HEK293 (cell line): ENCODE results near the gene PFDN1.

ENCODE experiments used
- CTCF ChIA-PET: fragments of 350-600 bp; formaldehyde crosslinking; extraction: SDS; loops from one replicate; lab custom pipeline; 2021; ENCODE audit warnings: antibody characterized with exemption; lab: Yijun Ruan, JAX
- POLR2A ChIA-PET: fragments of 300-600 bp; formaldehyde crosslinking; extraction: SDS; loops from one replicate; lab custom pipeline; 2020; ENCODE audit warnings: antibody characterized with exemption, inconsistent platforms; lab: Yijun Ruan, JAX
- H3K27ac ChIP-seq: fragments of 200-500 bp; sonication (Bioruptor generic); 2 replicates; pipeline ENCODE4 v1.5.1; 2014; ENCODE audit warnings: low read depth, low read length, control low read depth, inconsistent platforms; ENCODE audit errors: extremely low read depth
- H3K36me3 ChIP-seq, 2 experiments: fragments of 200-500 bp in 1 of 2; sonication (Bioruptor generic) in 1 of 2; 1 replicate in 1 of 2; 2 replicates in 1 of 2; pipeline ENCODE4 v1.5.1; 2014 to 2017; ENCODE audit warnings: inconsistent platforms in 2 of 2, low read length in 2 of 2; ENCODE audit not compliant: control insufficient read depth in 2 of 2, insufficient read depth in 1 of 2
- H3K4me1 ChIP-seq: fragments of 200-500 bp; sonication (Bioruptor generic); 2 replicates; pipeline ENCODE4 v1.5.1; 2014; ENCODE audit warnings: mild to moderate bottlenecking, low read length, inconsistent platforms; ENCODE audit not compliant: control insufficient read depth, insufficient read depth
- H3K4me3 ChIP-seq: 2 replicates; pipeline ENCODE4 v1.5.1; 2011; ENCODE audit warnings: low read depth, mild to moderate bottlenecking, control low read depth, low read length, moderate library complexity
- H3K9me3 ChIP-seq: fragments of 200-500 bp; sonication (Bioruptor generic); 2 replicates; pipeline ENCODE4 v1.5.1; 2014; ENCODE audit warnings: low read depth, low read length, inconsistent platforms; ENCODE audit not compliant: control insufficient read depth, insufficient read depth
- KLF8 ChIP-seq: fragments of 450-650 bp; formaldehyde crosslinking; IDR thresholded peaks from 2 replicates; pipeline ENCODE4 v1.5.1; 2016; ENCODE audit warnings: missing biosample characterization, missing genetic modification characterization
- MZF1 ChIP-seq: fragments of 450-650 bp; formaldehyde crosslinking; IDR thresholded peaks from 2 replicates; pipeline ENCODE4 v1.5.1; 2017; ENCODE audit warnings: missing biosample characterization, missing genetic modification characterization, borderline replicate concordance
- OVOL3 ChIP-seq: fragments of 450-650 bp; formaldehyde crosslinking; IDR thresholded peaks from 2 replicates; pipeline ENCODE4 v1.5.1; 2016; ENCODE audit warnings: missing biosample characterization, missing genetic modification characterization
- SALL2 ChIP-seq: fragments of 450-650 bp; formaldehyde crosslinking; IDR thresholded peaks from 2 replicates; pipeline ENCODE4 v1.5.0; 2017; ENCODE audit warnings: missing biosample characterization, mild to moderate bottlenecking, missing genetic modification characterization, borderline replicate concordance
- ZBTB8A ChIP-seq: fragments of 450-650 bp; formaldehyde crosslinking; IDR thresholded peaks from 2 replicates; pipeline ENCODE4 v1.5.1; 2016; ENCODE audit warnings: missing biosample characterization, missing genetic modification characterization
- ZEB2 ChIP-seq: fragments of 450-650 bp; formaldehyde crosslinking; IDR thresholded peaks from 2 replicates; pipeline ENCODE4 v1.5.1; 2016; ENCODE audit warnings: missing biosample characterization, missing genetic modification characterization
- ZNF112 ChIP-seq: fragments of 450-650 bp; formaldehyde crosslinking; IDR thresholded peaks from 2 replicates; pipeline ENCODE4 v1.5.0; 2017; ENCODE audit warnings: missing biosample characterization, missing genetic modification characterization
- ZNF24 ChIP-seq: fragments of 450-650 bp; formaldehyde crosslinking; IDR thresholded peaks from 2 replicates; pipeline ENCODE4 v1.5.1; 2016; ENCODE audit warnings: missing biosample characterization, missing genetic modification characterization
- ZNF335 ChIP-seq: fragments of 450-650 bp; formaldehyde crosslinking; conservative IDR thresholded peaks from 2 replicates; pipeline ENCODE4 v1.5.1; 2016; ENCODE audit warnings: missing biosample characterization, missing genetic modification characterization
- ZNF341 ChIP-seq: fragments of 450-650 bp; formaldehyde crosslinking; IDR thresholded peaks from 2 replicates; pipeline ENCODE4; 2016; ENCODE audit warnings: low read depth, missing biosample characterization, missing genetic modification characterization
- ZNF473 ChIP-seq: fragments of 450-650 bp; formaldehyde crosslinking; IDR thresholded peaks from 2 replicates; pipeline ENCODE4 v1.5.1; 2017; ENCODE audit warnings: missing biosample characterization, missing genetic modification characterization
- ZNF514 ChIP-seq: fragments of 450-650 bp; formaldehyde crosslinking; IDR thresholded peaks from 2 replicates; pipeline ENCODE4 v1.5.1; 2016; ENCODE audit warnings: missing biosample characterization, missing genetic modification characterization
- ZNF544 ChIP-seq: fragments of 450-650 bp; formaldehyde crosslinking; IDR thresholded peaks from 2 replicates; pipeline ENCODE4 v1.5.0; 2017; ENCODE audit warnings: missing biosample characterization, missing genetic modification characterization
- ZNF561 ChIP-seq: fragments of 450-650 bp; IDR thresholded peaks from 2 replicates; pipeline ENCODE4 v1.5.1; 2018; ENCODE audit warnings: missing biosample characterization, missing genetic modification characterization, borderline replicate concordance
- ZNF776 ChIP-seq: fragments of 450-650 bp; formaldehyde crosslinking; IDR thresholded peaks from 2 replicates; pipeline ENCODE4 v1.5.0; 2017; ENCODE audit warnings: missing biosample characterization, missing genetic modification characterization, borderline replicate concordance
- ZNF777 ChIP-seq: fragments of 450-650 bp; formaldehyde crosslinking; IDR thresholded peaks from 2 replicates; pipeline ENCODE4 v1.5.1; 2017; ENCODE audit warnings: missing biosample characterization, missing genetic modification characterization, borderline replicate concordance
- ZNF843 ChIP-seq: fragments of 450-650 bp; formaldehyde crosslinking; IDR thresholded peaks from 2 replicates; pipeline ENCODE4 v1.5.1; 2016; ENCODE audit warnings: missing biosample characterization, missing genetic modification characterization
- TF ChIP-seq, protein P1 (sequence below): fragments of 450-650 bp; formaldehyde crosslinking; IDR thresholded peaks from 2 replicates; pipeline ENCODE4 v1.5.1; 2016; ENCODE audit warnings: missing biosample characterization, missing genetic modification characterization
- TF ChIP-seq, protein P2 (sequence below): fragments of 450-650 bp; formaldehyde crosslinking; IDR thresholded peaks from 2 replicates; pipeline ENCODE4; 2016; ENCODE audit warnings: missing biosample characterization, missing genetic modification characterization
- TF ChIP-seq, protein P3 (sequence below): fragments of 450-650 bp; formaldehyde crosslinking; IDR thresholded peaks from 2 replicates; pipeline ENCODE4 v1.5.1; 2016; ENCODE audit warnings: missing biosample characterization, missing genetic modification characterization
- TF ChIP-seq, protein P4 (sequence below): fragments of 450-650 bp; formaldehyde crosslinking; IDR thresholded peaks from 2 replicates; pipeline ENCODE4 v1.5.1; 2017; ENCODE audit warnings: missing biosample characterization, mild to moderate bottlenecking, missing genetic modification characterization, moderate library complexity
- TF ChIP-seq, protein P5 (sequence below): fragments of 450-650 bp; formaldehyde crosslinking; IDR thresholded peaks from 2 replicates; pipeline ENCODE4 v1.5.1; 2016; ENCODE audit warnings: missing biosample characterization, missing genetic modification characterization

The PFDN1 gene

DNA sequence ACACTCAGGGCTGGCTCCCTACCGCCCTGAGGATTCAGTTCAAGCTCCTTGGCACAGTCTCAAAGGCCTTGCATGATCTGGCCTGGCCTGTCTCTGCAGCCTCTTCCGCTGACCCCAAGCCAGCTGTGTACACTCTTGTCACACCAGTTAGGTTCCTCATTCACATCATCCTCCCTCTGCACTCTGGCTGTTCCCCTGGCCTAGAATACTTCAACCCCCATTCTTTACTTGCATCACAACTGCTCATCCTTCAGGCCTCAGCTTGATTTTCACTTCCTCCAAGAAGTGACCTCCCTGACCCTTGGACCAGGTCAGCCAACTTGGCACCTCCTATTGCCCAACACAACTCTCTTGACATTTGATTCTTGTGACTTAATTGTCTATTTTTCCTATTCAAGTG is 18.9 kb upstream of the PFDN1 start:
- POLR2A ChIA-PET, result no interaction called here
- no peak for TF ChIP-seq ZNF335 (tag by site-specific recombination)
- 0 out of 2 replicates have a peak, but pooled peaks have one; percentile 18 for TF ChIP-seq ZNF341 (tag by site-specific recombination)
- H3K27ac ChIP-seq, result no peak overlapping the region
- H3K9me3 ChIP-seq, result no peaks in the 10 kb centered on the region
- no peaks in the 10 kb centered on the region for H3K36me3 ChIP-seq
- H3K4me3 ChIP-seq, result no peak overlapping the region
- CTCF ChIA-PET, result interaction anchor here (0.6 to 1.3 kb wide), 4 partner anchors 24 to 407 kb away, joined by 3 to 4 read pairs (median 3); no protein-coding TSS in a partner anchor
- H3K4me1 ChIP-seq, result no peaks in the 10 kb centered on the region

DNA sequence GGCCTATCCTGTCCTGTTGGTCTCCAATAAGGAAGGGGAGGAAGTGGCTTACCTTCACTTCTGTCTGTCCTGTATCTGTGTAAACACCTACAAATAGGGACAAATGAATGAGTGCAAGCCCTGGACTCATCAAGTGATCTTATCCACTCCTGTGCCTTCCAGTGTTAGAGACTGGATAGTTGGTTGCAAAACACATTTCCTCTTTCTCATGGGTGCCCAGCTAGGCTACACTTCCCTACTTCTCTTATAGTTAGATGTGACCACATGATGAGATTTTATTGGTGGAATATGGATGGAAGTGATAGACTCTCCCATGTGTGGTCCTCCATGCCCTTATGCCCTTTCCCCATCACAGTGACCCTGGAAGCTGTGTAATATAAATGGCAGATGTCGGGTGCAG is 16.9 kb upstream of the PFDN1 start:
- H3K9me3 ChIP-seq, result no peaks in the 10 kb centered on the region
- no peak overlapping the region for H3K27ac ChIP-seq
- POLR2A ChIA-PET, result interaction anchor here (0.7 kb wide), 1 partner anchor 154 kb away, joined by 10 read pairs; no protein-coding TSS in a partner anchor

DNA sequence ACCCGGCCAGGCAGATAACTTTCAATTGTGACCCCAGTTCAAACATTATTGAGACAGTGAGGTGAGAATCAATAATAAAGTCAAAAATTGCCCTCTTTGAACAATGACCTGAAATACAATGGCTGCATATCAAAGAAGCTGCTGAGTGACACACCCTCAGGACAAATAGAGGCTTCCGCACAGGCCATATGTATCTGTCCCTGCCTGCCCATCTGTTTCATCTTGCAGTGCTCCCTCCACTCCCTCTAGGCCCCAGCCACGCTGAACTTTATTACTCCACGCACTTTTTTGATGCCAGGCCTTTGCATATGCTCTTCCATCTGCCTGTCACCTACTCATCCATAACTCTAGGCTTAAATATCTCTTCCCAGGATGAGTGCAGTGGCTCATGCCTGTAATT is 15.9 kb upstream of the PFDN1 start:
- H3K9me3 ChIP-seq, result no peaks in the 10 kb centered on the region
- no peaks in the 10 kb centered on the region for H3K36me3 ChIP-seq
- ChIA-PET POLR2A (interaction anchor here (1.5 kb wide), 1 partner anchor 28 kb away, joined by 3 read pairs; the partner anchor contains the start of gene HBEGF), CTCF (no interaction called here)
- TF ChIP-seq, protein P1, sequence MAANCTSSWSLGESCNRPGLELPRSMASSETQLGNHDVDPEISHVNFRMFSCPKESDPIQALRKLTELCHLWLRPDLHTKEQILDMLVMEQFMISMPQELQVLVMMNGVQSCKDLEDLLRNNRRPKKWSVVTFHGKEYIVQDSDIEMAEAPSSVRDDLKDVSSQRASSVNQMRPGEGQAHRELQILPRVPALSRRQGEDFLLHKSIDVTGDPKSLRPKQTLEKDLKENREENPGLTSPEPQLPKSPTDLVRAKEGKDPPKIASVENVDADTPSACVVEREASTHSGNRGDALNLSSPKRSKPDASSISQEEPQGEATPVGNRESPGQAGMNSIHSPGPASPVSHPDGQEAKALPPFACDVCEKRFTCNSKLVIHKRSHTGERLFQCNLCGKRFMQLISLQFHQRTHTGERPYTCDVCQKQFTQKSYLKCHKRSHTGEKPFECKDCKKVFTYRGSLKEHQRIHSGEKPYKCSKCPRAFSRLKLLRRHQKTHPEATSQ (tag by site-specific recombination), result no peak
- no peak for TF ChIP-seq ZNF843
- no peak overlapping the region for H3K4me3 ChIP-seq
- H3K4me1 ChIP-seq, result no peaks in the 10 kb centered on the region
- no peak overlapping the region for H3K27ac ChIP-seq

More for the DNA sequence above, 16.9 kb upstream of the PFDN1 start:
- CTCF ChIA-PET, result interaction anchor here (0.9 kb wide), 1 partner anchor 32 kb away, joined by 5 read pairs; no protein-coding TSS in a partner anchor
- Histone ChIP-seq H3K4me3 (no peak overlapping the region), H3K4me1 (no peaks in the 10 kb centered on the region), H3K36me3 (no peaks in the 10 kb centered on the region)
- TF ChIP-seq ZEB2 (tag by site-specific recombination) (no peak), ZNF776 (tag by site-specific recombination) (no peak), ZBTB8A (no peak)
- TF ChIP-seq, protein P2, sequence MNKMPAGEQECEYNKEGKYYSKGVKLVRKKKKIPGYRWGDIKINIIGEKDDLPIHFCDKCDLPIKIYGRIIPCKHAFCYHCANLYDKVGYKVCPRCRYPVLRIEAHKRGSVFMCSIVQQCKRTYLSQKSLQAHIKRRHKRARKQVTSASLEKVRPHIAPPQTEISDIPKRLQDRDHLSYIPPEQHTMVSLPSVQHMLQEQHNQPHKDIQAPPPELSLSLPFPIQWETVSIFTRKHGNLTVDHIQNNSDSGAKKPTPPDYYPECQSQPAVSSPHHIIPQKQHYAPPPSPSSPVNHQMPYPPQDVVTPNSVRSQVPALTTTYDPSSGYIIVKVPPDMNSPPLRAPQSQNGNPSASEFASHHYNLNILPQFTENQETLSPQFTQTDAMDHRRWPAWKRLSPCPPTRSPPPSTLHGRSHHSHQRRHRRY (tag by site-specific recombination), result no peak
- TF ChIP-seq, protein P3, sequence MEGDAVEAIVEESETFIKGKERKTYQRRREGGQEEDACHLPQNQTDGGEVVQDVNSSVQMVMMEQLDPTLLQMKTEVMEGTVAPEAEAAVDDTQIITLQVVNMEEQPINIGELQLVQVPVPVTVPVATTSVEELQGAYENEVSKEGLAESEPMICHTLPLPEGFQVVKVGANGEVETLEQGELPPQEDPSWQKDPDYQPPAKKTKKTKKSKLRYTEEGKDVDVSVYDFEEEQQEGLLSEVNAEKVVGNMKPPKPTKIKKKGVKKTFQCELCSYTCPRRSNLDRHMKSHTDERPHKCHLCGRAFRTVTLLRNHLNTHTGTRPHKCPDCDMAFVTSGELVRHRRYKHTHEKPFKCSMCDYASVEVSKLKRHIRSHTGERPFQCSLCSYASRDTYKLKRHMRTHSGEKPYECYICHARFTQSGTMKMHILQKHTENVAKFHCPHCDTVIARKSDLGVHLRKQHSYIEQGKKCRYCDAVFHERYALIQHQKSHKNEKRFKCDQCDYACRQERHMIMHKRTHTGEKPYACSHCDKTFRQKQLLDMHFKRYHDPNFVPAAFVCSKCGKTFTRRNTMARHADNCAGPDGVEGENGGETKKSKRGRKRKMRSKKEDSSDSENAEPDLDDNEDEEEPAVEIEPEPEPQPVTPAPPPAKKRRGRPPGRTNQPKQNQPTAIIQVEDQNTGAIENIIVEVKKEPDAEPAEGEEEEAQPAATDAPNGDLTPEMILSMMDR (tag by site-specific recombination), result no peak
- TF ChIP-seq, all 188 proteins: peak for 0

DNA sequence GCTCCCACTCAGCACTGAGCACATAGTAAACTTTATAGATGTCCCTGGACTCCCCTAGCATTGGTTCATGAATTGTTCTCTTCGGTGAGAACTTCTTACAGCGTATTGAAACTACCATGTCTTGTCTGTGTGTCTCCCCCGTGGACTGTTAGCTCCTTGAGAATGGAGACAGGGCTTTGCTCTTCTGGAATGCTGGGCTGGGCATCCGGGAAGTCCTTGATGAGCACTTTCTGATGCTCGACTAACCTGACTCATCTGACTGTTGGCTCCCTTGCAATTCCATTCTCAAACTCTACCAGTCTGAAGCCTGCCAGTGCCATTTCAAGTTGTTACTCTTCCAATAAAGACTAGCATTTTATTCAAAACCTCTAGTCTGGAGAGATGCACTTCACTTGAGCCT is 15.0 kb upstream of the PFDN1 start:
- POLR2A ChIA-PET, result interaction anchor here (0.8 to 1.5 kb wide), 2 partner anchors 28 to 29 kb away, joined by 3 to 4 read pairs; partner anchors contain the start of gene HBEGF
- no peak for TF ChIP-seq ZNF514 (tag by site-specific recombination)
- TF ChIP-seq, protein P4, sequence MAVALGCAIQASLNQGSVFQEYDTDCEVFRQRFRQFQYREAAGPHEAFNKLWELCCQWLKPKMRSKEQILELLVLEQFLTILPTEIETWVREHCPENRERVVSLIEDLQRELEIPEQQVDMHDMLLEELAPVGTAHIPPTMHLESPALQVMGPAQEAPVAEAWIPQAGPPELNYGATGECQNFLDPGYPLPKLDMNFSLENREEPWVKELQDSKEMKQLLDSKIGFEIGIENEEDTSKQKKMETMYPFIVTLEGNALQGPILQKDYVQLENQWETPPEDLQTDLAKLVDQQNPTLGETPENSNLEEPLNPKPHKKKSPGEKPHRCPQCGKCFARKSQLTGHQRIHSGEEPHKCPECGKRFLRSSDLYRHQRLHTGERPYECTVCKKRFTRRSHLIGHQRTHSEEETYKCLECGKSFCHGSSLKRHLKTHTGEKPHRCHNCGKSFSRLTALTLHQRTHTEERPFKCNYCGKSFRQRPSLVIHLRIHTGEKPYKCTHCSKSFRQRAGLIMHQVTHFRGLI (tag by site-specific recombination), result no peak
- no peak for TF ChIP-seq SALL2 (tag by site-specific recombination)
- TF ChIP-seq ZNF777 (tag by site-specific recombination), result no peak
- TF ChIP-seq OVOL3 (tag by site-specific recombination), result no peak
- TF ChIP-seq KLF8, result no peak
- no peak for TF ChIP-seq ZNF24 (tag by site-specific recombination)
- no peak for TF ChIP-seq ZNF561
- TF ChIP-seq ZNF473 (tag by site-specific recombination), result no peak
- TF ChIP-seq MZF1 (tag by site-specific recombination), result no peak
- TF ChIP-seq, protein P5, sequence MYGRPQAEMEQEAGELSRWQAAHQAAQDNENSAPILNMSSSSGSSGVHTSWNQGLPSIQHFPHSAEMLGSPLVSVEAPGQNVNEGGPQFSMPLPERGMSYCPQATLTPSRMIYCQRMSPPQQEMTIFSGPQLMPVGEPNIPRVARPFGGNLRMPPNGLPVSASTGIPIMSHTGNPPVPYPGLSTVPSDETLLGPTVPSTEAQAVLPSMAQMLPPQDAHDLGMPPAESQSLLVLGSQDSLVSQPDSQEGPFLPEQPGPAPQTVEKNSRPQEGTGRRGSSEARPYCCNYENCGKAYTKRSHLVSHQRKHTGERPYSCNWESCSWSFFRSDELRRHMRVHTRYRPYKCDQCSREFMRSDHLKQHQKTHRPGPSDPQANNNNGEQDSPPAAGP (tag by site-specific recombination), result no peak
- TF ChIP-seq ZNF112 (tag by site-specific recombination), result no peak
- no peak for TF ChIP-seq ZNF544 (tag by site-specific recombination)

More for the DNA sequence above, 15.0 kb upstream of the PFDN1 start:
- no peak overlapping the region for H3K27ac ChIP-seq
- no peaks in the 10 kb centered on the region for H3K36me3 ChIP-seq
- H3K4me1 ChIP-seq, result no peaks in the 10 kb centered on the region
- CTCF ChIA-PET, result interaction anchor here (0.7 to 1.1 kb wide), 2 partner anchors 9 to 13 kb away, joined by 3 read pairs; no protein-coding TSS in a partner anchor
- H3K9me3 ChIP-seq, result no peaks in the 10 kb centered on the region
- H3K4me3 ChIP-seq, result no peak overlapping the region
